GM12878 (cell line): ENCODE measurements around the gene DIRAS1. TPM values are rescaled to one million over a fixed set of nuclear protein-coding genes. Genes with fewer than 3 reads are reported as not detected.

Source experiments
- ATAC-seq: fragments of 200-7000 bp; cut with Tn5 transposase; 3 replicates; pipeline ENCODE4 v1.9.1; 2020; ENCODE audit warnings: mild to moderate bottlenecking, moderate library complexity
- BruUV-seq: library from RNA; stranded (reverse); fragments of 400-500 nt; replicated peaks from 2 replicates; lab custom pipeline; 2021; lab: Mats Ljungman, UMichigan
- CTCF ChIA-PET: fragments of 300-600 bp; sonication (Branson Sonifier 250); formaldehyde crosslinking; extraction: SDS; loops from one replicate; lab custom pipeline; 2021; ENCODE audit warnings: inconsistent platforms; lab: Yijun Ruan, JAX
- POLR2A ChIA-PET: fragments of 350-600 bp; formaldehyde crosslinking; extraction: SDS; loops from one replicate; lab custom pipeline; 2021; ENCODE audit warnings: inconsistent platforms; lab: Charles Lee
- RAD21 ChIA-PET: fragments of 300-600 bp; sonication (Branson Sonifier 250); formaldehyde crosslinking; loops from one replicate; lab custom pipeline; 2023; ENCODE audit warnings: antibody characterized with exemption; ENCODE audit not compliant: unreplicated experiment; lab: Charles Lee
- SMC1A ChIA-PET: fragments of 300-600 bp; sonication (Branson Sonifier 250); formaldehyde crosslinking; loops from one replicate; lab custom pipeline; 2023; ENCODE audit not compliant: unreplicated experiment, uncharacterized antibody; lab: Charles Lee
- DNase-seq: peaks from one replicate; pipeline ENCODE4 v3.0.0-alpha.2; 2011; ENCODE audit warnings: low read depth, low spot score
- FAIRE-seq: peaks from 3 replicates; lab custom pipeline; 2011; peaks lifted over from hg19 to GRCh38; lab: Jason Lieb, UNC
- H2AFZ ChIP-seq: 2 replicates; pipeline ENCODE4 v1.6.0; 2011; ENCODE audit warnings: low read depth, low read length, control low read depth; ENCODE audit not compliant: control insufficient read depth
- H3K27ac ChIP-seq: 2 replicates; pipeline ENCODE4 v1.5.1; 2011; ENCODE audit warnings: control low read depth; ENCODE audit not compliant: control insufficient read depth, insufficient read depth
- H3K27me3 ChIP-seq, 2 experiments: replicated peaks in 1 of 2; 2 replicates each; pipeline versions ENCODE4 v1.6.0 to v1.6.1; 2011; ENCODE audit warnings: low read length in 1 of 2; ENCODE audit not compliant: control insufficient read depth in 2 of 2, insufficient read depth in 2 of 2
- H3K36me3 ChIP-seq, 2 experiments: 2 replicates each; pipeline ENCODE4 v1.5.1; 2011; ENCODE audit warnings: low read length in 1 of 2; ENCODE audit not compliant: control insufficient read depth in 2 of 2, insufficient read depth in 2 of 2
- H3K4me1 ChIP-seq: 2 replicates; pipeline ENCODE4 v1.6.1; 2011; ENCODE audit warnings: mild to moderate bottlenecking, low read length, moderate library complexity, mixed read lengths; ENCODE audit not compliant: control insufficient read depth, insufficient read depth
- H3K4me2 ChIP-seq: 2 replicates; pipeline ENCODE4 v1.6.0; 2011; ENCODE audit warnings: control low read depth; ENCODE audit not compliant: control insufficient read depth, insufficient read depth
- H3K4me3 ChIP-seq: fragments of 200-600 bp; sonication (generic); 2 replicates; pipeline ENCODE4 v1.5.1; 2016
- H3K79me2 ChIP-seq: 2 replicates; pipeline ENCODE4 v1.6.0; 2011; ENCODE audit warnings: low read length; ENCODE audit not compliant: control insufficient read depth, insufficient read depth
- H3K9ac ChIP-seq: 2 replicates; pipeline ENCODE4 v1.8.0; 2011; ENCODE audit warnings: low read length, control low read depth, mixed read lengths; ENCODE audit not compliant: control insufficient read depth, insufficient read depth
- H3K9me3 ChIP-seq: replicated peaks from 3 replicates; pipeline ENCODE4 v1.5.1; 2011; ENCODE audit warnings: mild to moderate bottlenecking, low read length; ENCODE audit not compliant: control insufficient read depth, insufficient read depth
- H4K20me1 ChIP-seq: 2 replicates; pipeline ENCODE4 v1.6.0; 2011; ENCODE audit not compliant: control insufficient read depth, insufficient read depth
- ATF3 ChIP-seq: IDR thresholded peaks from 2 replicates; pipeline ENCODE4 v1.6.1; 2011; ENCODE audit warnings: low read depth, mild to moderate bottlenecking, low read length, moderate library complexity, borderline replicate concordance; ENCODE audit errors: extremely low read depth
- CHD2 ChIP-seq: IDR thresholded peaks from 2 replicates; pipeline ENCODE4 v1.6.1; 2011; ENCODE audit warnings: low read depth, low read length, improper control_type of control experiment, borderline replicate concordance
- HSF1 ChIP-seq: fragments of 150-350 bp; IDR thresholded peaks from 2 replicates; pipeline ENCODE4 v1.6.1; 2014; ENCODE audit warnings: mild to moderate bottlenecking, low read depth, low read length
- IRF5 ChIP-seq: fragments of 450-650 bp; IDR thresholded peaks from 2 replicates; pipeline ENCODE4 v1.6.1; 2017; ENCODE audit warnings: borderline replicate concordance
- LARP7 ChIP-seq: fragments of 450-650 bp; IDR thresholded peaks from 2 replicates; pipeline ENCODE4 v1.6.1; 2017; ENCODE audit warnings: mild to moderate bottlenecking
- MTA3 ChIP-seq: IDR thresholded peaks from 2 replicates; pipeline ENCODE4 v1.6.1; 2012; ENCODE audit warnings: low read length, inconsistent platforms, borderline replicate concordance
- NFYA ChIP-seq: IDR thresholded peaks from 2 replicates; pipeline ENCODE4 v1.6.1; 2011; ENCODE audit warnings: low read depth, mild to moderate bottlenecking, low read length, improper control_type of control experiment, borderline replicate concordance
- NR2F1 ChIP-seq: fragments of 450-650 bp; conservative IDR thresholded peaks from 2 replicates; pipeline ENCODE4 v1.6.1; 2017; ENCODE audit warnings: mild to moderate bottlenecking
- SKIL ChIP-seq: fragments of 450-650 bp; IDR thresholded peaks from 2 replicates; pipeline ENCODE4 v1.6.1; 2017; ENCODE audit warnings: mild to moderate bottlenecking, low read depth, inconsistent platforms; ENCODE audit not compliant: poor library complexity, severe bottlenecking
- TAF1 ChIP-seq: IDR thresholded peaks from 2 replicates; pipeline ENCODE4 v1.6.1; 2011; ENCODE audit warnings: mild to moderate bottlenecking, low read depth, low read length, borderline replicate concordance
- TCF12 ChIP-seq: IDR thresholded peaks from 2 replicates; pipeline ENCODE4 v1.6.1; 2011; ENCODE audit warnings: low read depth, mild to moderate bottlenecking, low read length
- ZBTB33 ChIP-seq: fragments of 450-650 bp; IDR thresholded peaks from 2 replicates; pipeline ENCODE4 v1.6.1; 2017; ENCODE audit warnings: mild to moderate bottlenecking
- ZNF207 ChIP-seq: fragments of 450-650 bp; IDR thresholded peaks from 2 replicates; pipeline ENCODE4 v1.6.1; 2014; ENCODE audit warnings: antibody characterized with exemption, mild to moderate bottlenecking, borderline replicate concordance
- ZNF24 ChIP-seq: fragments of 450-650 bp; IDR thresholded peaks from 2 replicates; pipeline ENCODE4 v1.6.1; 2017; ENCODE audit warnings: antibody characterized with exemption, mild to moderate bottlenecking
- ZNF384 ChIP-seq: IDR thresholded peaks from 2 replicates; pipeline ENCODE4 v1.6.1; 2012; ENCODE audit warnings: low read depth, mild to moderate bottlenecking, low read length, improper control_type of control experiment, borderline replicate concordance
- WGBS: methylation state at CpG from one replicate; pipeline ENCODE4 v1.1.6; 2016; ENCODE audit warnings: low lambda C conversion rate; ENCODE audit not compliant: insufficient replicate concordance, insufficient coverage; ENCODE audit errors: missing lambda C conversion rate; 5-methylcytosine and 5-hydroxymethylcytosine counted together
- in situ Hi-C: fragments of 300-500 bp; cut with MboI; formaldehyde crosslinking; loops from 9 replicates; pipeline ENCODE4 v1.14.3; 2018; ENCODE audit warnings: mixed read lengths
- intact Hi-C: fragments of 100-400 bp; cut with micrococcal nuclease; formaldehyde crosslinking; loops from one replicate; pipeline ENCODE4 v1.14.2; 2022; ENCODE audit not compliant: unreplicated experiment
- polyA plus RNA-seq, 11 experiments: library from polyadenylated mRNA; depleted of rRNA in 4 of 11; unstranded in 6 of 11; stranded (reverse) in 5 of 11; fragments of >200 nt; fragmentation: Nextera tagmentation in 4 of 11; fragmentation: Illumina TruSeq in 1 of 11; extraction: Ambion mirVana in 4 of 11; extraction: Trizol in 1 of 11; gene quantifications; 1 replicate in 1 of 11; 2 replicates in 10 of 11; pipeline versions ENCODE4 v1.2.1 to v1.2.3, GENCODE V29; 2011 to 2016; ENCODE audit warnings: inconsistent platforms in 2 of 11, missing spikeins in 2 of 11, low read depth in 1 of 11
- total RNA-seq, 4 experiments: library from RNA; depleted of rRNA in 3 of 4; stranded (reverse); fragments of >200 nt in 3 of 4; fragmentation: Illumina TruSeq in 1 of 4; extraction: Trizol in 1 of 4; gene quantifications; 2 replicates each; pipeline versions ENCODE4 v1.2.1 to v1.2.3, GENCODE V29; 2013 to 2021

The DIRAS1 gene
- total and polyA plus RNA-seq, 10 of the 15 experiments (the other 5 are each of a cell fraction or from before 2014, with no cell fraction given) = 0.04 to 0.18 (median 0.08) TPM; not detected in 3

GRCh38 chr19:2739602-2740313 is 18.6 kb upstream of the DIRAS1 start, which contains the start of gene SLC39A3:
Gene SLC39A3 (minus strand): TSS chr19:2740017. CDS start chr19:2737257, 2,760 bp downstream.
- Histone ChIP-seq H3K4me1 (no peaks in the 10 kb centered on the region), H3K4me3 (peak within 1 kb of the TSS; percentile 98), H3K79me2 (peaks cover 14% of the 10 kb centered on the region), H3K27me3 (no peaks in the 10 kb centered on the region), H2AFZ (peak within 1 kb of the TSS; percentile 75), H3K9me3 (peaks cover 8% of the 10 kb centered on the region; the same call in 2 of the 3 replicates), H3K27ac (peak within 1 kb of the TSS; percentile 67), H3K9ac (peak within 1 kb of the TSS; percentile 80), H4K20me1 (no peaks in the 10 kb centered on the region), H3K4me2 (peak within 1 kb of the TSS; percentile 72), H3K36me3 (peaks cover 11 to 15% of the 10 kb centered on the region in 2 experiments; a peak in 3 of 4 replicates)
- FAIRE-seq (peak; percentile 93), DNase-seq (peak; percentile 87), ATAC-seq (peak; percentile 100)
- in situ Hi-C loops = no loop called here
- CTCF ChIA-PET = interaction anchor here (0.6 to 1.3 kb wide), 6 partner anchors 9 to 211 kb away, joined by 3 to 10 read pairs (median 4); no protein-coding TSS in a partner anchor
- RAD21 ChIA-PET = interaction anchor here (1.4 kb wide), 1 partner anchor 91 kb away, joined by 7 read pairs; no protein-coding TSS in a partner anchor
- POLR2A ChIA-PET = no interaction called here
- SMC1A ChIA-PET = interaction anchor here (0.6 to 2.0 kb wide), 3 partner anchors 75 to 356 kb away, joined by 3 to 6 read pairs (median 3); no protein-coding TSS in a partner anchor
- intact Hi-C loops = loop anchor here (5.0 to 10.0 kb wide), 2 partner anchors 72 to 275 kb away; no protein-coding TSS in a partner anchor
- BruUV-seq = TSS peak; percentile 74
- WGBS = under 1% methylated on average over 39 of the region's 64 CpGs
- no peak for TF ChIP-seq ZBTB33
- TF ChIP-seq NR2F1 = no peak
- 0 out of 2 replicates have a peak, but pooled peaks have one; percentile 27 for TF ChIP-seq LARP7
- TF ChIP-seq MTA3 = no peak
- peak; percentile 89 for TF ChIP-seq CHD2
- TF ChIP-seq HSF1 = 0 out of 2 replicates have a peak, but pooled peaks have one; percentile 65
- TF ChIP-seq TCF12 = 0 out of 2 replicates have a peak, but pooled peaks have one; percentile 33
- no peak for TF ChIP-seq ZNF384
- TF ChIP-seq ZNF24 = no peak; the same call in 1 of the 2 replicates
- peak; percentile 75 for TF ChIP-seq ZNF207
- peak; percentile 54; the same call in 1 of the 2 replicates for TF ChIP-seq TAF1
- TF ChIP-seq ATF3 = no peak
- TF ChIP-seq IRF5 = no peak
- no peak for TF ChIP-seq SKIL
- no peak; the same call in 1 of the 2 replicates for TF ChIP-seq NFYA
